HCT116 (cell line): ENCODE results near the gene ROBO1. TPM values are rescaled to one million over a fixed set of nuclear protein-coding genes. Genes with fewer than 3 reads are reported as not detected.

Experiments
- ATAC-seq: fragments of 200-7000 bp; cut with Tn5 transposase; 2 replicates; pipeline ENCODE4 v1.9.1; 2020; ENCODE audit warnings: mild to moderate bottlenecking, moderate library complexity
- BruUV-seq: library from RNA; stranded (reverse); fragments of 400-500 nt; replicated peaks from 2 replicates; lab custom pipeline; 2021; lab: Mats Ljungman, UMichigan
- CTCF ChIA-PET: fragments of 300-600 bp; sonication (Branson Sonifier 250); formaldehyde crosslinking; loops from one replicate; lab custom pipeline; 2021; ENCODE audit warnings: antibody characterized with exemption; lab: Charles Lee
- POLR2A ChIA-PET: fragments of 300-600, 350-600 bp; sonication (Branson Sonifier 250); formaldehyde crosslinking; loops from one replicate; lab custom pipeline; 2021; ENCODE audit warnings: antibody characterized with exemption; lab: Charles Lee
- RAD21 ChIA-PET, 2 experiments: fragments of 300-600 bp; sonication (Branson Sonifier 250); formaldehyde crosslinking; loops; one replicate each; lab custom pipeline; 2023; ENCODE audit warnings: low total read pairs in 2 of 2; ENCODE audit not compliant: uncharacterized antibody in 2 of 2, unreplicated experiment in 2 of 2, low non-redundant PET in 1 of 2; lab: Charles Lee
- DNase-seq: peaks from one replicate; pipeline ENCODE4 v3.0.0-alpha.2; 2010; ENCODE audit warnings: low read depth, low spot score
- H2AFZ ChIP-seq: fragments of 200-600 bp; shearing (Covaris generic), sonication (generic); 2 replicates; pipeline ENCODE4 v1.6.1; 2017; ENCODE audit warnings: low read depth, mixed run types, mixed read lengths, antibody characterized with exemption, low read length; ENCODE audit not compliant: poor library complexity, severe bottlenecking
- H3K27ac ChIP-seq: 2 replicates; pipeline ENCODE4 v1.5.1; 2012; ENCODE audit warnings: low read depth, low read length
- H3K27me3 ChIP-seq: fragments of 200-600 bp; sonication (generic); 2 replicates; pipeline ENCODE4 v1.6.1; 2016; ENCODE audit warnings: mixed run types, low read length, mixed read lengths; ENCODE audit not compliant: insufficient read depth
- H3K36me3 ChIP-seq, 2 experiments: fragments of 200-500 bp in 1 of 2; fragments of 200-600 bp in 1 of 2; sonication (Bioruptor generic) in 1 of 2; sonication (generic) in 1 of 2; 2 replicates each; pipeline versions ENCODE4 v1.5.1 to v1.6.1; 2014 to 2016; ENCODE audit warnings: low read length in 2 of 2, inconsistent platforms in 1 of 2, mixed read lengths in 1 of 2, mixed run types in 1 of 2; ENCODE audit not compliant: insufficient read depth in 2 of 2, control insufficient read depth in 1 of 2
- H3K4me1 ChIP-seq, 2 experiments: fragments of 200-600 bp in 1 of 2; sonication (generic) in 1 of 2; 2 replicates each; pipeline versions ENCODE4 v1.5.1 to v1.6.1; 2012 to 2017; ENCODE audit warnings: low read length in 2 of 2, inconsistent platforms in 1 of 2, mild to moderate bottlenecking in 1 of 2, mixed read lengths in 1 of 2, mixed run types in 1 of 2, moderate library complexity in 1 of 2; ENCODE audit not compliant: insufficient read depth in 2 of 2, control insufficient read depth in 1 of 2
- H3K4me2 ChIP-seq: fragments of 200-600 bp; sonication (generic); 2 replicates; pipeline ENCODE4 v1.6.1; 2017; ENCODE audit warnings: mixed run types, low read length, mixed read lengths
- H3K4me3 ChIP-seq, 2 experiments: fragments of 200-600 bp in 1 of 2; sonication (generic) in 1 of 2; replicated peaks in 1 of 2; 2 replicates each; pipeline ENCODE4 v1.5.1; 2011 to 2016; ENCODE audit warnings: low read length in 2 of 2, control low read depth in 1 of 2, low read depth in 1 of 2, mild to moderate bottlenecking in 1 of 2, mixed read lengths in 1 of 2, mixed run types in 1 of 2
- H3K79me2 ChIP-seq: fragments of 200-600 bp; sonication (generic); 2 replicates; pipeline ENCODE4 v1.6.1; 2017; ENCODE audit warnings: mild to moderate bottlenecking, mixed run types, low read length, moderate library complexity, mixed read lengths; ENCODE audit not compliant: insufficient read depth
- H3K9ac ChIP-seq: fragments of 200-600 bp; sonication (generic); 2 replicates; pipeline ENCODE4 v1.6.1; 2016; ENCODE audit warnings: low read length, mixed read lengths
- H3K9me2 ChIP-seq: fragments of 200-600 bp; sonication (generic), shearing (Covaris generic); 2 replicates; pipeline ENCODE4 v1.6.1; 2017; ENCODE audit warnings: mixed run types, mild to moderate bottlenecking, moderate library complexity; ENCODE audit not compliant: insufficient read depth
- H3K9me3 ChIP-seq, 2 experiments: fragments of 200-500 bp in 1 of 2; fragments of 200-600 bp in 1 of 2; sonication (Bioruptor generic) in 1 of 2; sonication (generic) in 1 of 2; 2 replicates each; pipeline ENCODE4 v1.6.1; 2014 to 2017; ENCODE audit warnings: low read length in 2 of 2, mixed read lengths in 2 of 2, inconsistent platforms in 1 of 2, low read depth in 1 of 2, mild to moderate bottlenecking in 1 of 2, mixed run types in 1 of 2, moderate library complexity in 1 of 2; ENCODE audit not compliant: control insufficient read depth in 1 of 2, insufficient read depth in 1 of 2
- H4K20me1 ChIP-seq: fragments of 200-600 bp; sonication (generic), shearing (Covaris generic); 2 replicates; pipeline ENCODE4 v1.6.1; 2017; ENCODE audit warnings: mixed run types, mild to moderate bottlenecking, moderate library complexity; ENCODE audit not compliant: insufficient read depth
- ATF3 ChIP-seq: IDR thresholded peaks from 2 replicates; pipeline ENCODE4 v1.6.1; 2012
- CBX3 ChIP-seq: IDR thresholded peaks from 2 replicates; pipeline ENCODE4 v1.6.1; 2012; ENCODE audit warnings: low read depth
- CEBPB ChIP-seq: IDR thresholded peaks from 2 replicates; pipeline ENCODE4 v1.6.1; 2012; ENCODE audit warnings: low read depth
- CTCF ChIP-seq, 3 experiments: fragments of 200-600 bp in 1 of 3; sonication (generic) in 1 of 3; IDR thresholded peaks in 2 of 3; conservative IDR thresholded peaks in 1 of 3; 2 replicates each; pipeline ENCODE4 v1.5.1; 2012 to 2017; ENCODE audit warnings: low read depth in 2 of 3, low read length in 2 of 3, antibody characterized with exemption in 1 of 3, borderline replicate concordance in 1 of 3, control low read depth in 1 of 3, mild to moderate bottlenecking in 1 of 3, mixed read lengths in 1 of 3, mixed run types in 1 of 3, moderate library complexity in 1 of 3; ENCODE audit not compliant: insufficient read depth in 1 of 3
- EGR1 ChIP-seq: IDR thresholded peaks from 2 replicates; pipeline ENCODE4 v1.6.1; 2012; ENCODE audit warnings: low read depth
- ELF1 ChIP-seq: IDR thresholded peaks from 2 replicates; pipeline ENCODE4 v1.6.1; 2012; ENCODE audit warnings: low read depth, borderline replicate concordance
- EZH2 ChIP-seq: fragments of 200-600 bp; sonication (generic); IDR thresholded peaks from 2 replicates; pipeline ENCODE4 v1.6.1; 2017; ENCODE audit warnings: antibody characterized with exemption, mixed run types
- EZH2phosphoT487 ChIP-seq: fragments of 200-600 bp; IDR thresholded peaks from 2 replicates; pipeline ENCODE4 v1.6.1; 2018; ENCODE audit warnings: antibody characterized with exemption, borderline replicate concordance
- POLR2A ChIP-seq: IDR thresholded peaks from 2 replicates; pipeline ENCODE4 v1.7.0; 2011; ENCODE audit warnings: borderline replicate concordance; ENCODE audit not compliant: insufficient read depth, insufficient read length; ENCODE audit errors: extremely low read depth
- REST ChIP-seq: IDR thresholded peaks from 2 replicates; pipeline ENCODE4 v1.6.1; 2012; ENCODE audit warnings: low read depth
- SIN3A ChIP-seq: IDR thresholded peaks from 2 replicates; pipeline ENCODE4 v1.6.1; 2012; ENCODE audit warnings: low read depth
- SP1 ChIP-seq: IDR thresholded peaks from 2 replicates; pipeline ENCODE4 v1.6.1; 2012; ENCODE audit warnings: low read depth
- SRF ChIP-seq: IDR thresholded peaks from 2 replicates; pipeline ENCODE4 v1.6.1; 2012; ENCODE audit warnings: low read depth
- TCF7L2 ChIP-seq: IDR thresholded peaks from 2 replicates; pipeline ENCODE4 v1.7.0; 2011; ENCODE audit warnings: borderline replicate concordance, inconsistent platforms; ENCODE audit not compliant: insufficient read depth, insufficient read length; ENCODE audit errors: extremely low read depth
- YY1 ChIP-seq: IDR thresholded peaks from 2 replicates; pipeline ENCODE4 v1.6.1; 2011; ENCODE audit warnings: low read length, low read depth, moderate library complexity, mild to moderate bottlenecking; ENCODE audit not compliant: insufficient replicate concordance; ENCODE audit errors: extremely low read depth
- ZBTB33 ChIP-seq: IDR thresholded peaks from 2 replicates; pipeline ENCODE4 v1.6.1; 2011; ENCODE audit warnings: mild to moderate bottlenecking, low read length, moderate library complexity; ENCODE audit not compliant: insufficient replicate concordance; ENCODE audit errors: extremely low read depth
- ZFX ChIP-seq: fragments of 450-650 bp; IDR thresholded peaks from 2 replicates; pipeline ENCODE4 v1.6.1; 2017
- ZNF274 ChIP-seq: fragments of 200-500 bp; sonication (Bioruptor generic); IDR thresholded peaks from 2 replicates; pipeline ENCODE4 v1.6.1; 2014; ENCODE audit warnings: mild to moderate bottlenecking, low read depth, low read length, inconsistent platforms
- intact Hi-C: fragments of 100-400 bp; cut with micrococcal nuclease; formaldehyde crosslinking; loops from 2 replicates; pipeline ENCODE4 v1.10.0; 2022
- total RNA-seq: library from RNA; stranded (reverse); gene quantifications from one replicate; pipeline ENCODE4 v1.2.1, GENCODE V29; 2021; ENCODE audit not compliant: unreplicated experiment

ROBO1 gene
- total RNA-seq, 1 experiment from 2014 or later, result 0.27 TPM

GRCh38 chr3:79516795-79517194, 251.0 kb downstream of the ROBO1 start:
- Histone ChIP-seq H3K27ac (no peak overlapping the region), H3K79me2 (no peaks in the 10 kb centered on the region), H3K9ac (no peak overlapping the region), H3K4me1 (no peaks in the 10 kb centered on the region), H3K36me3 (no peaks in the 10 kb centered on the region), H3K4me3 (no peak overlapping the region), H3K4me2 (no peak overlapping the region), H2AFZ (no peak overlapping the region), H3K9me2 (no peaks in the 10 kb centered on the region), H3K9me3 (peaks cover 0 to 9% of the 10 kb centered on the region in 2 experiments; a peak in 3 of 4 replicates), H3K27me3 (no peaks in the 10 kb centered on the region), H4K20me1 (no peaks in the 10 kb centered on the region; the same call in 1 of the 2 replicates)
- DNase-seq (no peak), ATAC-seq (no peak)
- no peak for TF ChIP-seq ATF3
- TF ChIP-seq ZFX, result no peak
- no peak for TF ChIP-seq EZH2phosphoT487
- no peak for TF ChIP-seq CBX3
- TF ChIP-seq SIN3A, result no peak
- TF ChIP-seq REST, result no peak
- no peak for TF ChIP-seq ELF1
- TF ChIP-seq SP1, result no peak
- TF ChIP-seq POLR2A, result no peak
- no peak for TF ChIP-seq ZNF274
- TF ChIP-seq EGR1, result no peak
- TF ChIP-seq CEBPB, result no peak
- TF ChIP-seq YY1, result no peak
- TF ChIP-seq ZBTB33, result no peak
- TF ChIP-seq EZH2, result no peak
- no peak for TF ChIP-seq CTCF (IDR thresholded peaks at IDR 0.05 in 2 of 3, conservative IDR thresholded peaks at IDR 0.05 in 1 of 3; ENCODE audit: borderline replicate concordance in 1 of 3, insufficient read depth in 1 of 3, low read depth in 2 of 3, low read length in 2 of 3)
- no peak for TF ChIP-seq SRF
- no peak for TF ChIP-seq TCF7L2
- POLR2A ChIA-PET, result no interaction called here
- intact Hi-C loops, result no loop called here
- no TSS peak for BruUV-seq
- CTCF ChIA-PET, result no interaction called here
- RAD21 ChIA-PET, result no interaction called here
